ENCODE data around the gene DGKB. TPM values are rescaled to one million over a fixed set of nuclear protein-coding genes. Genes with fewer than 3 reads are reported as not detected.

Gene DGKB
- total RNA-seq, 4 donors from 2014 or later: 4.4 to 33.1 (median 9.3) TPM

GRCh38 chr7:14219125-14219524 lies 683.4 kb downstream of the DGKB start:
- Histone ChIP-seq H3K27ac (no peak overlapping the region), H3K4me3 (no peak overlapping the region), H3K27me3 (no peaks in the 10 kb centered on the region), H3K9me3 (no peaks in the 10 kb centered on the region), H3K4me1 (no peaks in the 10 kb centered on the region), H3K36me3 (no peaks in the 10 kb centered on the region)
- no peak for DNase-seq
- TF ChIP-seq POLR2A (IDR thresholded peaks at IDR 0.05) (no peak), CTCF (IDR thresholded peaks at IDR 0.05) (no peak)
- intact Hi-C loops (cut with DNase I; ENCODE audit: low total_unique reads): no loop called here

DNA sequence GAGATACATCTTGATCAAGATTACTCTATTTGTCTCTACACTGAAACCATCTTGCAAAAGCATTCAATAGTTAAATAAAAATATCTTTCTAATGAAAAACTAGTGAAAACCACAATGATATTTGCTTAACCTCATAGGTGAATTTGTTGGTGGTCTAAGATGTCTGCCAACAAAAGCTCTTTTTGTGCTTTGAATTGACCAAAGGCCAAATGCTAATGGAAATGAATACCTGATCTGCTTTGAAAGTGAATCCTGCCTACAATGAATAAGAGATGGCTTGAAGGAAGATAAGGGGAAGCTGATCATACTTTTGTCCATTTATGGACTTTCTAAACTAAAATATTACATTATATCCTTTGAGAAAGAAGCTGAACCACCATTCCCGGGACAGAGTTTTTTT lies 684.2 kb downstream of the DGKB start:
- Histone ChIP-seq H3K9me3 (no peaks in the 10 kb centered on the region), H3K36me3 (no peaks in the 10 kb centered on the region), H3K27ac (no peak overlapping the region), H3K4me1 (no peaks in the 10 kb centered on the region), H3K4me3 (no peak overlapping the region), H3K27me3 (no peaks in the 10 kb centered on the region)
- no peak for TF ChIP-seq CTCF (IDR thresholded peaks at IDR 0.05)
- no peak for DNase-seq
- intact Hi-C loops (cut with DNase I; ENCODE audit: low total_unique reads): no loop called here

- Histone ChIP-seq H3K36me3 (no peaks in the 10 kb centered on the region), H3K4me3 (no peak overlapping the region), H3K9me3 (no peaks in the 10 kb centered on the region), H3K27me3 (no peaks in the 10 kb centered on the region), H3K27ac (no peak overlapping the region), H3K4me1 (no peaks in the 10 kb centered on the region)
- no peak for DNase-seq
- TF ChIP-seq POLR2A (IDR thresholded peaks at IDR 0.05) (no peak), CTCF (IDR thresholded peaks at IDR 0.05) (no peak)
- intact Hi-C loops (cut with DNase I; ENCODE audit: low total_unique reads): no loop called here
These were observed 692.6 kb downstream of the DGKB start for GRCh38 chr7:14209896-14210484.

DNA sequence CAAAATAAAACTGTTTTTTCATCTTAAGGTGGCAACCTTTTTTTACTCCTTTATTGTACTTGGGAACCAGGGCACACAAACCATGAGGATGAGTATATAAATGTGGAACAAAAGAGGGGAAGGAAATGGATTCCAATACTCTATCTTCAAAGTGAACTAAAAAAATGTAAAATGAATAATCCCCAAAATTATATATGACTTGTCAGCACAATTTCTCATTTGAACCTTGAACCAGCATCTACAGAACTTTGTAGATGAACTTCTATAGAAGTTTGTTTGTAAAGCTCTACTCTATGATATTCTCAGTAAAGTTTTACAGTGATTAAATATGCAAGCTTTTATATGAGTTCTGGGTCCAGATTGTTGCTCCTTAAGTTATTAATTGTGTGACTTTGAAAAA lies 694.8 kb downstream of the DGKB start:
- Histone ChIP-seq H3K27me3 (no peaks in the 10 kb centered on the region), H3K9me3 (no peaks in the 10 kb centered on the region), H3K4me1 (no peaks in the 10 kb centered on the region), H3K36me3 (no peaks in the 10 kb centered on the region), H3K27ac (no peak overlapping the region), H3K4me3 (no peak overlapping the region)
- intact Hi-C loops (cut with DNase I; ENCODE audit: low total_unique reads): no loop called here
- TF ChIP-seq POLR2A (IDR thresholded peaks at IDR 0.05) (no peak), CTCF (IDR thresholded peaks at IDR 0.05) (no peak)
- no peak for DNase-seq

DNA sequence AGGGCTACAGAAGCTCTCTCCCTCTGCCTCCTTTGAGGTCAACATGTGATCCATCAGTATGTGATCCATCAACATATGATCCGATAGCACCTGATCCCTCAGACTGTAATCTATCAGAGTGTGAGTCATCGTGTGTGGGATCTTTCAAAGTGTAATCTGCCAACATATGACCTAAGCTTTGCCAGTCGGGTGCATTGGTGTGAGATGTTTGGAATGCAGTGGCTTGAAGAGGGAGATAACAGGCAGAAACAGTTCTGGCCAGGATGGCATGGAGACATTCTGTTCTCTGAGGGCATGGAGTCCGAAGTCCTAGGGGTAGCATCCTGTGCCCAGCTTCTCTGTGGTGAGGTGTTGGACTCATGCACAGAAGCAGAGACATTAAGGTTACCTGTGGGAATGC lies 695.4 kb downstream of the DGKB start:
- Histone ChIP-seq H3K9me3 (no peaks in the 10 kb centered on the region), H3K4me1 (no peaks in the 10 kb centered on the region), H3K27me3 (no peaks in the 10 kb centered on the region), H3K36me3 (no peaks in the 10 kb centered on the region), H3K4me3 (no peak overlapping the region), H3K27ac (no peak overlapping the region)
- DNase-seq: no peak
- intact Hi-C loops (cut with DNase I; ENCODE audit: low total_unique reads): no loop called here
- TF ChIP-seq POLR2A (IDR thresholded peaks at IDR 0.05) (no peak), CTCF (IDR thresholded peaks at IDR 0.05) (no peak)
